Measurements from ENCODE around the gene ARHGEF10L.

The ARHGEF10L gene

DNA sequence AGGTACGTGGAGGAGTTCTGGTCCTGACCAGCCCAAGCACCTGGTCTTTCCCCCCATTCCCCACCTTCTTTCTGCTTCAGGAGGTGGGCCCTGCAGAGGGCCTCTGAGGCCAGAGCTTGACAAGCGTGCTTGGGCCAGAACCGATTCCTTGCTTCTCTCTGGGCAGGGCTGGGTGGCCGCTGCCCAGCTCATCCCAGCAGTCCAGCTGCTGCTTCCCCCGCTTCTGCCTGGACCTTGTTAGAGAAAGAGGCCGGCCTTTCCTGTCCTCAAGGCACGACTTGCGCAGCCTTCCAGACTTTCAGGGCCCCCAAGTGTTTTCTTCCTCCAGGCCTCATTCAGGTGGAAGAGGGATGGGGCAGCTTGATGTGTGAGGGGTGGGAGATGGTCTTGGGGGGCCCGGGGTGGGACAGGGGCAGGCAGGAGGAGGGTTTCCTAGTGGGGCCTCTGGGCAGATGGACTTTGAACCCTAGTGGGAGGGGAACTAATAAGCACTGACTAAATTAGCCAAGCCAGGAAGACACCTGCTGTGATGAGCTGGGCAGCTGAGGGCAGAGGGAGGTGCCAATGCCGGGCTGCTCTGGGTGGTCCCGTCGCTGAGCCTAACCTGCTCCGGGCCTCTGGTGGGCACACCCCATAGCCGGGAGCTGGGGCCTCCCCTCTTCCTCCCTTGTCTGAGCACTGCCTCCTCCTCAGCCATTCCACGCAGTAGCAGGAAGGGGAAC, 36.5 kb downstream of the ARHGEF10L start:
- Histone ChIP-seq H3K36me3 (ENCODE audit: insufficient read depth, low read length) (no peaks in the 10 kb centered on the region), H3K4me1 (ENCODE audit: insufficient read depth, low read length) (no peaks in the 10 kb centered on the region), H3K27ac (ENCODE audit: low read length) (no peak overlapping the region), H3K9ac (ENCODE audit: low read depth, low read length) (no peak overlapping the region), H3K27me3 (ENCODE audit: insufficient read depth, low read length, poor library complexity) (no peaks in the 10 kb centered on the region), H3K4me3 (ENCODE audit: low read depth in 1 of 2, low read length in 2 of 2) (no peak overlapping the region), H4K20me1 (ENCODE audit: insufficient read depth, low read length) (no peaks in the 10 kb centered on the region; the same call in 1 of the 2 replicates), H3K79me2 (ENCODE audit: insufficient read depth, low read length) (no peaks in the 10 kb centered on the region), H2AFZ (ENCODE audit: low read depth, low read length) (no peak overlapping the region), H3K4me2 (ENCODE audit: insufficient read depth, low read length) (no peak overlapping the region), H3K9me3 (ENCODE audit: insufficient read depth, low read length, severe bottlenecking) (no peaks in the 10 kb centered on the region)
- DNase-seq (no peak), ATAC-seq (ENCODE audit: insufficient read depth, low read depth) (no peak)
- TF ChIP-seq, protein P1, sequence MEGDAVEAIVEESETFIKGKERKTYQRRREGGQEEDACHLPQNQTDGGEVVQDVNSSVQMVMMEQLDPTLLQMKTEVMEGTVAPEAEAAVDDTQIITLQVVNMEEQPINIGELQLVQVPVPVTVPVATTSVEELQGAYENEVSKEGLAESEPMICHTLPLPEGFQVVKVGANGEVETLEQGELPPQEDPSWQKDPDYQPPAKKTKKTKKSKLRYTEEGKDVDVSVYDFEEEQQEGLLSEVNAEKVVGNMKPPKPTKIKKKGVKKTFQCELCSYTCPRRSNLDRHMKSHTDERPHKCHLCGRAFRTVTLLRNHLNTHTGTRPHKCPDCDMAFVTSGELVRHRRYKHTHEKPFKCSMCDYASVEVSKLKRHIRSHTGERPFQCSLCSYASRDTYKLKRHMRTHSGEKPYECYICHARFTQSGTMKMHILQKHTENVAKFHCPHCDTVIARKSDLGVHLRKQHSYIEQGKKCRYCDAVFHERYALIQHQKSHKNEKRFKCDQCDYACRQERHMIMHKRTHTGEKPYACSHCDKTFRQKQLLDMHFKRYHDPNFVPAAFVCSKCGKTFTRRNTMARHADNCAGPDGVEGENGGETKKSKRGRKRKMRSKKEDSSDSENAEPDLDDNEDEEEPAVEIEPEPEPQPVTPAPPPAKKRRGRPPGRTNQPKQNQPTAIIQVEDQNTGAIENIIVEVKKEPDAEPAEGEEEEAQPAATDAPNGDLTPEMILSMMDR (IDR thresholded peaks at IDR 0.05; ENCODE audit: borderline replicate concordance, extremely low read depth, low read length, poor library complexity, severe bottlenecking) = no peak
- TF ChIP-seq EZH2 (IDR thresholded peaks at IDR 0.05; ENCODE audit: borderline replicate concordance, low read depth, low read length, severe bottlenecking) = no peak

DNA sequence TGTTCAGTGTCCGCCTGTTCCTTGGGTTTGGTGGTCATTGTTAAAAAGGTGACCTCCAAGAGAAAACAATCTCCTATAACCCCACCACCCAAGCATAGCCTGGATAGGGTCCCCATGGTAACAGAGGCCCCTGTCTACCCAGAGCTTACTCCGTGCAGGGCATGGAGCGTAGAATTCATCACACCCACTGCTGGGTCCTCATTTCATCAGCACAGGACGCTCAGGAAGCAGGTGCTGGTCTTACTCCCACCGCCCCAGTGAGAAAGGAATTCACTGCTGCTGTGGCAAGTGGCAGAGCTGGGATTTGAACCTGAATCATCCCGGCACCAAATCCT, 37.0 kb downstream of the ARHGEF10L start:
- no peak for DNase-seq
- TF ChIP-seq EZH2 (IDR thresholded peaks at IDR 0.05; ENCODE audit: borderline replicate concordance, low read depth, low read length, severe bottlenecking) = no peak
- TF ChIP-seq, protein P1 (IDR thresholded peaks at IDR 0.05; ENCODE audit: borderline replicate concordance, extremely low read depth, low read length, poor library complexity, severe bottlenecking) = no peak
- no peak overlapping the region for H3K9ac ChIP-seq (ENCODE audit: low read depth, low read length)

DNA sequence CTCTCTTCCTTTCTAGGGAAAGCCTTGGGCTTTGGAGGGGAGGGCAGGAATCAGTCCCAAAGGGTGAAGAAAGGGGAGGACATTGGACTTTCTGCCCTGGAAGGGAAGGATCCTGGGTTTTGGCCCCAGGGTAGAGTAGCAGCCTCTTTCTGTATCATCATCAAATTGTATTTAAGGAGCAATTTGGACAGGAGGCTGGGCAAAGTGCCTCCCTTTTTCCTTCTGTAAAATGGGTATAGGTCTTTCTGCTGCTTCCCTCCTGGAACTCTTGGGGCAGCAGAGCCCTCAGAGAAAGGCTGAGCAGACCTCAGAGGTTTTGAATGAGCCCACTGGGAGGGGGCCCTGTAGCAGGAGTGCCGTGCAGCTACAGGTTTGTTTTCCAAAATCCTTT, 38.4 kb downstream of the ARHGEF10L start:
- Histone ChIP-seq H3K27me3 (ENCODE audit: insufficient read depth, low read length, poor library complexity) (no peaks in the 10 kb centered on the region), H3K79me2 (ENCODE audit: insufficient read depth, low read length) (no peaks in the 10 kb centered on the region), H3K27ac (ENCODE audit: low read length) (no peak overlapping the region), H4K20me1 (ENCODE audit: insufficient read depth, low read length) (no peaks in the 10 kb centered on the region; the same call in 1 of the 2 replicates), H3K4me2 (ENCODE audit: insufficient read depth, low read length) (no peak overlapping the region), H3K4me3 (ENCODE audit: low read depth in 1 of 2, low read length in 2 of 2) (no peak overlapping the region), H3K36me3 (ENCODE audit: insufficient read depth, low read length) (no peaks in the 10 kb centered on the region), H3K4me1 (ENCODE audit: insufficient read depth, low read length) (no peaks in the 10 kb centered on the region), H3K9ac (ENCODE audit: low read depth, low read length) (no peak overlapping the region), H2AFZ (ENCODE audit: low read depth, low read length) (no peak overlapping the region), H3K9me3 (ENCODE audit: insufficient read depth, low read length, severe bottlenecking) (no peaks in the 10 kb centered on the region)
- DNase-seq = no peak
- no peak for ATAC-seq (ENCODE audit: insufficient read depth, low read depth)
- TF ChIP-seq EZH2 (IDR thresholded peaks at IDR 0.05; ENCODE audit: borderline replicate concordance, low read depth, low read length, severe bottlenecking) = no peak
- TF ChIP-seq, protein P1 (IDR thresholded peaks at IDR 0.05; ENCODE audit: borderline replicate concordance, extremely low read depth, low read length, poor library complexity, severe bottlenecking) = no peak

More for the DNA sequence above, 37.0 kb downstream of the ARHGEF10L start:
- Histone ChIP-seq H4K20me1 (ENCODE audit: insufficient read depth, low read length) (no peaks in the 10 kb centered on the region; the same call in 1 of the 2 replicates), H3K36me3 (ENCODE audit: insufficient read depth, low read length) (no peaks in the 10 kb centered on the region), H3K4me1 (ENCODE audit: insufficient read depth, low read length) (no peaks in the 10 kb centered on the region), H3K9me3 (ENCODE audit: insufficient read depth, low read length, severe bottlenecking) (no peaks in the 10 kb centered on the region), H3K4me3 (ENCODE audit: low read depth in 1 of 2, low read length in 2 of 2) (no peak overlapping the region), H3K4me2 (ENCODE audit: insufficient read depth, low read length) (no peak overlapping the region), H3K27me3 (ENCODE audit: insufficient read depth, low read length, poor library complexity) (no peaks in the 10 kb centered on the region), H3K27ac (ENCODE audit: low read length) (no peak overlapping the region), H3K79me2 (ENCODE audit: insufficient read depth, low read length) (no peaks in the 10 kb centered on the region), H2AFZ (ENCODE audit: low read depth, low read length) (no peak overlapping the region)
- no peak for ATAC-seq (ENCODE audit: insufficient read depth, low read depth)
